ENCODE measurements around the gene KLF17. TPM values are rescaled to one million over a fixed set of nuclear protein-coding genes. Genes with fewer than 3 reads are reported as not detected.

Gene KLF17
- 0.32 to 0.76 TPM (median 0.47 TPM) in 5 replicates for total RNA-seq (2022; extraction: Qiagen RNA extraction)

GRCh38 chr1:44118682-44119081, at the start of gene KLF17:
Gene KLF17, plus strand, starts transcription at chr1:44118821. Its CDS starts 87 bp downstream, at chr1:44118908.

GRCh38 chr1:44141531-44141930, 22.9 kb downstream of the KLF17 start, which contains the start of gene KLF18:
Gene KLF18, minus strand, starts transcription at chr1:44141631. Its CDS starts 0 bp downstream, at chr1:44141631.

Other genes with a start within 250 kb of the KLF17 start
- gene ARTN, start 185.0 kb upstream of the KLF17 start, total RNA-seq (2022; extraction: Qiagen RNA extraction) = 0.07 to 0.46 TPM (median 0.22 TPM) in 5 replicates
- 15.0 to 16.0 TPM (median 15.7 TPM) in 5 replicates for gene IPO13, start 171.9 kb upstream of the KLF17 start, total RNA-seq (2022; extraction: Qiagen RNA extraction)
- 34.8 to 42.5 TPM (median 35.4 TPM) in 5 replicates for gene DPH2, start 148.8 kb upstream of the KLF17 start, total RNA-seq (2022; extraction: Qiagen RNA extraction)
- 102 to 159 TPM (median 138 TPM) in 5 replicates for gene ATP6V0B, start 143.9 kb upstream of the KLF17 start, total RNA-seq (2022; extraction: Qiagen RNA extraction)
- 57.0 to 69.1 TPM (median 68.3 TPM) in 5 replicates for gene B4GALT2, start 139.6 kb upstream of the KLF17 start, total RNA-seq (2022; extraction: Qiagen RNA extraction)
- gene CCDC24, start 127.2 kb upstream of the KLF17 start, total RNA-seq (2022; extraction: Qiagen RNA extraction) = 6.4 to 8.1 TPM (median 7.5 TPM) in 5 replicates
- gene SLC6A9, start 87.4 kb upstream of the KLF17 start, total RNA-seq (2022; extraction: Qiagen RNA extraction) = 12.6 to 15.0 TPM (median 13.9 TPM) in 5 replicates
- 0.03 to 0.05 TPM in 2 of 5 replicates, not detected in the others for gene KLF18, start 22.8 kb downstream of the KLF17 start, total RNA-seq (2022; extraction: Qiagen RNA extraction)
- 18.7 to 22.4 TPM (median 19.0 TPM) in 5 replicates for gene DMAP1, start 94.7 kb downstream of the KLF17 start, total RNA-seq (2022; extraction: Qiagen RNA extraction)
- gene ERI3, start 236.4 kb downstream of the KLF17 start, total RNA-seq (2022; extraction: Qiagen RNA extraction) = 45.1 to 60.4 TPM (median 58.4 TPM) in 5 replicates